K562 (cell line): Measurements from ENCODE around the gene TLCD1. TPM values are rescaled to one million over a fixed set of nuclear protein-coding genes. Genes with fewer than 3 reads are reported as not detected.
A peak's percentile ranks its signal among the peaks of the same experiment; 100 is the strongest.

Experiments
- ARID2 ChIP-seq: fragments of 450-650 bp; IDR thresholded peaks from 2 replicates; pipeline ENCODE4 v1.6.1; 2017; ENCODE audit warnings: antibody characterized with exemption, mild to moderate bottlenecking
- COPS2 ChIP-seq: fragments of 450-650 bp; conservative IDR thresholded peaks from 2 replicates; pipeline ENCODE4 v1.6.1; 2016; ENCODE audit warnings: mild to moderate bottlenecking, moderate library complexity
- FOXA3 ChIP-seq, 2 experiments: fragments of 450-650 bp in 1 of 2; sonication (generic) in 1 of 2; formaldehyde crosslinking; IDR thresholded peaks in 1 of 2; conservative IDR thresholded peaks in 1 of 2; 2 replicates each; pipeline versions ENCODE4 v1.4.0 to v1.8.0; 2020 to 2022; ENCODE audit warnings: mild to moderate bottlenecking in 2 of 2, missing genetic modification reagents in 1 of 2
- POLR3G ChIP-seq: IDR thresholded peaks from 2 replicates; pipeline ENCODE4 v1.6.1; 2011; ENCODE audit not compliant: insufficient read length, insufficient replicate concordance; ENCODE audit errors: extremely low read depth
- SOX6 ChIP-seq: fragments of 450-650 bp; IDR thresholded peaks from 2 replicates; pipeline ENCODE4 v1.6.1; 2014; ENCODE audit warnings: mild to moderate bottlenecking
- STAT5B ChIP-seq: fragments of 250-450 bp; sonication (Bioruptor Pico); IDR thresholded peaks from 2 replicates; pipeline ENCODE4 v1.8.0; 2021; ENCODE audit warnings: mild to moderate bottlenecking, inconsistent platforms
- TEAD2 ChIP-seq: fragments of 450-650 bp; IDR thresholded peaks from 2 replicates; pipeline ENCODE4 v1.6.1; 2016; ENCODE audit warnings: missing genetic modification characterization, control low read depth, missing compliant biosample characterization
- XRCC3 ChIP-seq: fragments of 450-650 bp; IDR thresholded peaks from 2 replicates; pipeline ENCODE4 v1.6.1; 2017; ENCODE audit warnings: mild to moderate bottlenecking, moderate library complexity
- ZBTB7A ChIP-seq: IDR thresholded peaks from 2 replicates; pipeline ENCODE4 v1.6.1; 2011; ENCODE audit warnings: low read depth, mild to moderate bottlenecking, low read length, moderate library complexity, borderline replicate concordance; ENCODE audit not compliant: control insufficient read depth
- ZNF253 ChIP-seq: fragments of 250-450 bp; sonication (Bioruptor Pico); conservative IDR thresholded peaks from 2 replicates; pipeline ENCODE4 v1.6.1; 2021; ENCODE audit warnings: mild to moderate bottlenecking
- ZNF76 ChIP-seq: fragments of 250-450 bp; sonication (Bioruptor Pico); IDR thresholded peaks from 2 replicates; pipeline ENCODE4 v1.4.0; 2020; ENCODE audit warnings: mild to moderate bottlenecking, moderate library complexity, borderline replicate concordance
- polyA plus RNA-seq, 8 experiments: library from polyadenylated mRNA; depleted of rRNA in 4 of 8; stranded (reverse) in 5 of 8; unstranded in 3 of 8; fragments of >200 nt; fragmentation: Nextera tagmentation in 2 of 8; fragmentation: Illumina TruSeq in 1 of 8; extraction: Ambion mirVana in 2 of 8; extraction: Trizol in 1 of 8; gene quantifications; 2 replicates each; pipeline versions ENCODE4 v1.2.1 to v1.2.3, GENCODE V29; 2011 to 2014; ENCODE audit warnings: inconsistent platforms in 1 of 8, missing spikeins in 1 of 8
- total RNA-seq, 7 experiments: library from RNA; depleted of rRNA in 6 of 7; stranded (reverse); fragments of >200 nt in 6 of 7; fragmentation: Illumina TruSeq in 2 of 7; extraction: Trizol in 2 of 7; gene quantifications; 2 replicates each; pipeline versions ENCODE4 v1.2.1 to v1.2.3, GENCODE V29; 2011 to 2021; ENCODE audit warnings: low replicate concordance in 1 of 7
- TF ChIP-seq, protein P1 (sequence below): sonication (generic); formaldehyde crosslinking; IDR thresholded peaks from 2 replicates; pipeline ENCODE4 v1.8.0; 2022; ENCODE audit warnings: missing genetic modification reagents, mild to moderate bottlenecking, borderline replicate concordance
- TF ChIP-seq, protein P2 (sequence below): fragments of 200-400 bp; formaldehyde crosslinking; IDR thresholded peaks from 2 replicates; pipeline ENCODE4 v1.6.1; 2017; ENCODE audit warnings: mild to moderate bottlenecking, low read depth, low read length, moderate library complexity
- TF ChIP-seq, protein P3 (sequence below), 2 experiments: fragments of 200-800 bp in 1 of 2; sonication (Bioruptor generic) in 1 of 2; sonication (generic) in 1 of 2; formaldehyde crosslinking in 1 of 2; IDR thresholded peaks in 1 of 2; conservative IDR thresholded peaks in 1 of 2; 2 replicates each; pipeline versions ENCODE4 v1.5.0 to v1.6.1; 2016 to 2020; ENCODE audit warnings: missing compliant biosample characterization in 1 of 2, missing genetic modification characterization in 1 of 2, missing genetic modification reagents in 1 of 2

The TLCD1 gene
- total and polyA plus RNA-seq, 9 of the 15 experiments (the other 6 are each of a cell fraction or from before 2014, with no cell fraction given) = 6.8 to 37.7 (median 21.7) TPM

- TF ChIP-seq, protein P1, sequence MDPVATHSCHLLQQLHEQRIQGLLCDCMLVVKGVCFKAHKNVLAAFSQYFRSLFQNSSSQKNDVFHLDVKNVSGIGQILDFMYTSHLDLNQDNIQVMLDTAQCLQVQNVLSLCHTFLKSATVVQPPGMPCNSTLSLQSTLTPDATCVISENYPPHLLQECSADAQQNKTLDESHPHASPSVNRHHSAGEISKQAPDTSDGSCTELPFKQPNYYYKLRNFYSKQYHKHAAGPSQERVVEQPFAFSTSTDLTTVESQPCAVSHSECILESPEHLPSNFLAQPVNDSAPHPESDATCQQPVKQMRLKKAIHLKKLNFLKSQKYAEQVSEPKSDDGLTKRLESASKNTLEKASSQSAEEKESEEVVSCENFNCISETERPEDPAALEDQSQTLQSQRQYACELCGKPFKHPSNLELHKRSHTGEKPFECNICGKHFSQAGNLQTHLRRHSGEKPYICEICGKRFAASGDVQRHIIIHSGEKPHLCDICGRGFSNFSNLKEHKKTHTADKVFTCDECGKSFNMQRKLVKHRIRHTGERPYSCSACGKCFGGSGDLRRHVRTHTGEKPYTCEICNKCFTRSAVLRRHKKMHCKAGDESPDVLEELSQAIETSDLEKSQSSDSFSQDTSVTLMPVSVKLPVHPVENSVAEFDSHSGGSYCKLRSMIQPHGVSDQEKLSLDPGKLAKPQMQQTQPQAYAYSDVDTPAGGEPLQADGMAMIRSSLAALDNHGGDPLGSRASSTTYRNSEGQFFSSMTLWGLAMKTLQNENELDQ (CRISPR knock-in tag) = no peak
- TF ChIP-seq ZNF76 (CRISPR knock-in tag) (no peak), ARID2 (0 out of 2 replicates have a peak, but pooled peaks have one; percentile 5), COPS2 (no peak), XRCC3 (no peak), STAT5B (CRISPR knock-in tag) (no peak), FOXA3 (CRISPR knock-in tag; conservative IDR thresholded peaks at IDR 0.05 in 1 of 2, IDR thresholded peaks at IDR 0.05 in 1 of 2) (peak in 1 of 2 experiments; percentile 22; a peak in 1 of 4 replicates), ZBTB7A (peak; percentile 100), POLR3G (no peak), TEAD2 (tag) (peak; percentile 99), SOX6 (no peak), ZNF253 (no peak)
- TF ChIP-seq, protein P2, sequence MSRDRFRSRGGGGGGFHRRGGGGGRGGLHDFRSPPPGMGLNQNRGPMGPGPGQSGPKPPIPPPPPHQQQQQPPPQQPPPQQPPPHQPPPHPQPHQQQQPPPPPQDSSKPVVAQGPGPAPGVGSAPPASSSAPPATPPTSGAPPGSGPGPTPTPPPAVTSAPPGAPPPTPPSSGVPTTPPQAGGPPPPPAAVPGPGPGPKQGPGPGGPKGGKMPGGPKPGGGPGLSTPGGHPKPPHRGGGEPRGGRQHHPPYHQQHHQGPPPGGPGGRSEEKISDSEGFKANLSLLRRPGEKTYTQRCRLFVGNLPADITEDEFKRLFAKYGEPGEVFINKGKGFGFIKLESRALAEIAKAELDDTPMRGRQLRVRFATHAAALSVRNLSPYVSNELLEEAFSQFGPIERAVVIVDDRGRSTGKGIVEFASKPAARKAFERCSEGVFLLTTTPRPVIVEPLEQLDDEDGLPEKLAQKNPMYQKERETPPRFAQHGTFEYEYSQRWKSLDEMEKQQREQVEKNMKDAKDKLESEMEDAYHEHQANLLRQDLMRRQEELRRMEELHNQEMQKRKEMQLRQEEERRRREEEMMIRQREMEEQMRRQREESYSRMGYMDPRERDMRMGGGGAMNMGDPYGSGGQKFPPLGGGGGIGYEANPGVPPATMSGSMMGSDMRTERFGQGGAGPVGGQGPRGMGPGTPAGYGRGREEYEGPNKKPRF = no peak
- TF ChIP-seq, protein P3, sequence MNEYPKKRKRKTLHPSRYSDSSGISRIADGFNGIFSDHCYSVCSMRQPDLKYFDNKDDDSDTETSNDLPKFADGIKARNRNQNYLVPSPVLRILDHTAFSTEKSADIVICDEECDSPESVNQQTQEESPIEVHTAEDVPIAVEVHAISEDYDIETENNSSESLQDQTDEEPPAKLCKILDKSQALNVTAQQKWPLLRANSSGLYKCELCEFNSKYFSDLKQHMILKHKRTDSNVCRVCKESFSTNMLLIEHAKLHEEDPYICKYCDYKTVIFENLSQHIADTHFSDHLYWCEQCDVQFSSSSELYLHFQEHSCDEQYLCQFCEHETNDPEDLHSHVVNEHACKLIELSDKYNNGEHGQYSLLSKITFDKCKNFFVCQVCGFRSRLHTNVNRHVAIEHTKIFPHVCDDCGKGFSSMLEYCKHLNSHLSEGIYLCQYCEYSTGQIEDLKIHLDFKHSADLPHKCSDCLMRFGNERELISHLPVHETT (CRISPR knock-in tag; conservative IDR thresholded peaks at IDR 0.05 in 1 of 2, IDR thresholded peaks at IDR 0.05 in 1 of 2) = no peak; a peak in 1 of 4 replicates
Observed at GRCh38 chr17:28744104-28744971, 18.3 kb upstream of the TLCD1 start (continued).
